MCF 10A (cell line): ENCODE data around the gene NIPAL1. TPM values are rescaled to one million over a fixed set of nuclear protein-coding genes. Genes with fewer than 3 reads are reported as not detected.

Experiments used
- BruUV-seq: library from RNA; stranded (reverse); fragments of 400-500 nt; replicated peaks from 2 replicates; lab custom pipeline; 2021; lab: Mats Ljungman, UMichigan
- CTCF ChIA-PET: fragments of 300-600 bp; sonication (Branson Sonifier 250); formaldehyde crosslinking; extraction: SDS; loops from one replicate; lab custom pipeline; 2021; ENCODE audit warnings: antibody characterized with exemption, inconsistent platforms; lab: Yijun Ruan, JAX
- POLR2A ChIA-PET: fragments of 300-600, 350-650 bp; sonication (Branson Sonifier 250); formaldehyde crosslinking; extraction: SDS; loops from one replicate; lab custom pipeline; 2020; ENCODE audit warnings: antibody characterized with exemption, inconsistent platforms; lab: Yijun Ruan, JAX
- DNase-seq: peaks from one replicate; pipeline ENCODE4 v3.0.0-alpha.2; 2018; ENCODE audit not compliant: unreplicated experiment
- H3K27ac Mint-ChIP-seq: one replicate; pipeline ENCODE4 v1.8.0; 2022; ENCODE audit warnings: mild to moderate bottlenecking, low read depth, mixed read lengths; ENCODE audit not compliant: unreplicated experiment
- H3K27me3 Mint-ChIP-seq: one replicate; pipeline ENCODE4 v1.8.0; 2022; ENCODE audit warnings: mixed read lengths; ENCODE audit not compliant: insufficient read depth, unreplicated experiment
- H3K36me3 Mint-ChIP-seq: one replicate; pipeline ENCODE4 v1.8.0; 2022; ENCODE audit warnings: mild to moderate bottlenecking, moderate library complexity, mixed read lengths; ENCODE audit not compliant: insufficient read depth, unreplicated experiment
- H3K4me1 Mint-ChIP-seq: one replicate; pipeline ENCODE4 v1.8.0; 2022; ENCODE audit warnings: mixed read lengths; ENCODE audit not compliant: insufficient read depth, unreplicated experiment
- H3K4me3 Mint-ChIP-seq: one replicate; pipeline ENCODE4 v1.8.0; 2022; ENCODE audit warnings: mild to moderate bottlenecking, moderate library complexity, mixed read lengths; ENCODE audit not compliant: unreplicated experiment
- H3K9me3 Mint-ChIP-seq: one replicate; pipeline ENCODE4 v1.8.0; 2022; ENCODE audit warnings: mixed read lengths; ENCODE audit not compliant: unreplicated experiment
- intact Hi-C: fragments of 100-400 bp; cut with micrococcal nuclease; formaldehyde crosslinking; loops from 2 replicates; pipeline ENCODE4 v1.14.1; 2022
- total RNA-seq: library from RNA; stranded (reverse); gene quantifications from 2 replicates; pipeline ENCODE4 v1.2.3, GENCODE V29; 2022
- TF ChIP-seq, protein P1 (sequence below): fragments of 200-600 bp; IDR thresholded peaks from one replicate; pipeline ENCODE4 v1.8.0; 2022; ENCODE audit warnings: antibody characterized with exemption, mild to moderate bottlenecking; ENCODE audit not compliant: unreplicated experiment

The NIPAL1 gene
- total RNA-seq, 1 experiment from 2014 or later, result 10.0 TPM

DNA sequence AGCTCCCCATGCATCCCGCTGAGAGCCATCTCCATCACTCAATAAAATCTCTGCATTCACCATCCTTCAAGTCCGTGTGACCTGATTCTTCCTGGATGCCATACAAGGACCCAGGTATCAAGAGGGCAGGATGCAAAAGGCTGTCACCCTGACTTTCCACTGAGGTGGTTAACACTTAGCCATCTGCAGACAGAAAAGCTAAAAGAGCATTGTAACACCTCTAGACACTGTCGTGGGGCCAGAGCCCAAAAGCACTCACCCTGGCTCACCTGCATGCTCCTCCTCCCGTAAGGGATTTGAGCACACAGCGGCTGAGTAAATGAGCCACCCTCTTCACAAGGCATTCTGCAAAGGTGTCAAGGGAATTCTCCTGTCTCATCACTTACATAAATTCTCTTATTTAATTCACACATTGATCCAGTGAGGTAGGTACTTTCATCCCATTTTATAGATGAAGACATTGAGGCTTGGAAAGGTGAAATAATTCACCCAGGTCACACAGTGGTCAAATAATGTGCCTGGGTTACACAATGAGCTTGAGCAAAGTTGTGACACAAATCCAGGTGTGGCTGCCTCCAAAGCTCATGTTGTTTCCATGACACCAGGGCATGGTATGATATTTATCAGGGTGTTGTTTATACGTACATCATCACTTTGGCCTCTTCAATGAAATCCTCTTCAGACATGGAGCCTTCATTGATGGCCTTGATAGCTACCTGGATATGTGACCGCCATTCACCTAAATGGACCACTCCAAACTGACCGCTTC is 69.4 kb downstream of the NIPAL1 start:
- BruUV-seq, result no TSS peak
- H3K27ac Mint-ChIP-seq, result no peak overlapping the region
- ChIA-PET CTCF (interaction anchor here (0.6 to 4.6 kb wide), 19 partner anchors 10 to 381 kb away, joined by 3 to 42 read pairs (median 4); no protein-coding TSS in a partner anchor), POLR2A (interaction anchor here (0.8 kb wide), 1 partner anchor 44 kb away, joined by 3 read pairs; no protein-coding TSS in a partner anchor)
- intact Hi-C loops, result loop anchor here (2.0 to 5.0 kb wide), 5 partner anchors 51 to 419 kb away; partner anchors contain the start of gene CORIN
- H3K27me3 Mint-ChIP-seq, result no peaks in the 10 kb centered on the region
- no peaks in the 10 kb centered on the region for H3K9me3 Mint-ChIP-seq
- TF ChIP-seq, protein P1, sequence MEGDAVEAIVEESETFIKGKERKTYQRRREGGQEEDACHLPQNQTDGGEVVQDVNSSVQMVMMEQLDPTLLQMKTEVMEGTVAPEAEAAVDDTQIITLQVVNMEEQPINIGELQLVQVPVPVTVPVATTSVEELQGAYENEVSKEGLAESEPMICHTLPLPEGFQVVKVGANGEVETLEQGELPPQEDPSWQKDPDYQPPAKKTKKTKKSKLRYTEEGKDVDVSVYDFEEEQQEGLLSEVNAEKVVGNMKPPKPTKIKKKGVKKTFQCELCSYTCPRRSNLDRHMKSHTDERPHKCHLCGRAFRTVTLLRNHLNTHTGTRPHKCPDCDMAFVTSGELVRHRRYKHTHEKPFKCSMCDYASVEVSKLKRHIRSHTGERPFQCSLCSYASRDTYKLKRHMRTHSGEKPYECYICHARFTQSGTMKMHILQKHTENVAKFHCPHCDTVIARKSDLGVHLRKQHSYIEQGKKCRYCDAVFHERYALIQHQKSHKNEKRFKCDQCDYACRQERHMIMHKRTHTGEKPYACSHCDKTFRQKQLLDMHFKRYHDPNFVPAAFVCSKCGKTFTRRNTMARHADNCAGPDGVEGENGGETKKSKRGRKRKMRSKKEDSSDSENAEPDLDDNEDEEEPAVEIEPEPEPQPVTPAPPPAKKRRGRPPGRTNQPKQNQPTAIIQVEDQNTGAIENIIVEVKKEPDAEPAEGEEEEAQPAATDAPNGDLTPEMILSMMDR, result no peak
- peaks cover 6% of the 10 kb centered on the region for H3K4me1 Mint-ChIP-seq
- H3K36me3 Mint-ChIP-seq, result no peaks in the 10 kb centered on the region
- DNase-seq, result peak; percentile 17
- H3K4me3 Mint-ChIP-seq, result no peak overlapping the region

Other genes starting within 250 kb of the NIPAL1 start
- 0.44 and 1.0 TPM in 2 replicates for gene CORIN, start 178.7 kb upstream of the NIPAL1 start, total RNA-seq
- gene NFXL1, start 102.2 kb upstream of the NIPAL1 start, total RNA-seq, result 52.4 and 53.0 TPM in 2 replicates
- not detected in 2 replicates for gene CNGA1, start 91 bp upstream of the NIPAL1 start, total RNA-seq
- gene TXK, start 117.5 kb downstream of the NIPAL1 start, total RNA-seq, result not detected in 2 replicates